Measurements from ENCODE around the gene ENPP1. TPM values are rescaled to one million over a fixed set of nuclear protein-coding genes. Genes with fewer than 3 reads are reported as not detected.

Gene ENPP1
- total RNA-seq, 1 donor from 2014 or later: 7.1 TPM

DNA sequence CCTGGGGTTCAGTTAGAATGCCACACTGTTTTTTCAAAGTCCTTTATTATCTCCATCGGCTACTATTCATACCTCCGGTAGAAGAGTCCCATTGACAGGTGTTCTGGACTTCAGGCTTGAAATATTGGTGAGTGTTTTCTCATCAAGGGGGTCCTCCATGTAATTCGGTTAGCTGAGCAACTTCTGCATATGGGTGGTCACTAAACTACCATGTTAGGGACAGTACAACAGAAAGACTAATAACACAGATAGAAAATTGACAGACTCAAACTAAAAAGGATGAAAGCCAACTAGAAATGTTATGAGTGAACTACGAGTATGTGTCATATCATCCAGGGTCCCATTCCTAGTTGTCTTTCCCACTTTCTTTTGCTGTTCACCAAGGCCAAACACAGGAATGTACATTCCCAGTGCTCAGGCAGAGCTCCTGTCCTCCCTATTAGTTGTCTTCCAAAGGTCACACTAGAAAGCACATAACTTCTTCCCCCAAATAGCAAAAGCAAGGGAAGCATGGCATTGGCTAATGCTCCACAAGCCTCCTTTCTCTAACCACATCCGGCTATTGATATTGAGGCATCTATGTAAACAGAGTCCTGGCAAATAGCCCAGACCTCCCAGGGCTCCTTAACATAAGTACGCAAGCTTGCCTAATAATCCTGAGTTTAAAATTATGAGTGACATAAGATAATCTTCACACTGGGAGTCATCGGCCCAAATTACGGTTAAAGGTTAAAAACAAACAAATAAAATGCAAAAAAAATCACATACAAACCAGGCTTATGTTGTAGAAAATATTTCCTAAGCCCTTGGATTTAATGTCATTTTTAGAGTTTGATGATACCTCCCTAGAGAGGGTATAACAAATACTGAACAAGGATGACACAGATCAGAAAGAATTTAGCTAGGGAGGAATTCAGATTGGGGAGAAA lies 130.1 kb downstream of the ENPP1 start:
- H4K20me1 ChIP-seq (ENCODE audit: insufficient read depth, low read length): no peaks in the 10 kb centered on the region
- Mint-ChIP-seq H3K27ac (ENCODE audit: unreplicated experiment) (peak overlapping the region; percentile 73), H3K4me3 (ENCODE audit: unreplicated experiment) (no peak overlapping the region), H3K4me1 (ENCODE audit: low read depth, unreplicated experiment) (peaks cover 21% of the 10 kb centered on the region), H3K9me3 (ENCODE audit: unreplicated experiment) (no peaks in the 10 kb centered on the region), H3K36me3 (ENCODE audit: low read depth, unreplicated experiment) (no peaks in the 10 kb centered on the region), H3K27me3 (ENCODE audit: low read depth, unreplicated experiment) (no peaks in the 10 kb centered on the region)
- no peaks in the 10 kb centered on the region for H3K27me3 ChIP-seq (ENCODE audit: insufficient read depth, low read length)
- no peaks in the 10 kb centered on the region for H3K9me3 ChIP-seq (ENCODE audit: insufficient read depth, low read depth, low read length)
- no peak overlapping the region for H3K27ac ChIP-seq (ENCODE audit: low read depth, low read length)
- no peaks in the 10 kb centered on the region for H3K79me2 ChIP-seq (ENCODE audit: insufficient read depth, low read length)
- no peak overlapping the region for H3K4me3 ChIP-seq (ENCODE audit: insufficient read depth, low read depth, low read length)
- peaks cover 12% of the 10 kb centered on the region for H3K4me1 ChIP-seq (ENCODE audit: insufficient read depth, low read length)
- peak overlapping the region; percentile 35 for H3K4me2 ChIP-seq (ENCODE audit: low read length)
- TF ChIP-seq, protein P1, sequence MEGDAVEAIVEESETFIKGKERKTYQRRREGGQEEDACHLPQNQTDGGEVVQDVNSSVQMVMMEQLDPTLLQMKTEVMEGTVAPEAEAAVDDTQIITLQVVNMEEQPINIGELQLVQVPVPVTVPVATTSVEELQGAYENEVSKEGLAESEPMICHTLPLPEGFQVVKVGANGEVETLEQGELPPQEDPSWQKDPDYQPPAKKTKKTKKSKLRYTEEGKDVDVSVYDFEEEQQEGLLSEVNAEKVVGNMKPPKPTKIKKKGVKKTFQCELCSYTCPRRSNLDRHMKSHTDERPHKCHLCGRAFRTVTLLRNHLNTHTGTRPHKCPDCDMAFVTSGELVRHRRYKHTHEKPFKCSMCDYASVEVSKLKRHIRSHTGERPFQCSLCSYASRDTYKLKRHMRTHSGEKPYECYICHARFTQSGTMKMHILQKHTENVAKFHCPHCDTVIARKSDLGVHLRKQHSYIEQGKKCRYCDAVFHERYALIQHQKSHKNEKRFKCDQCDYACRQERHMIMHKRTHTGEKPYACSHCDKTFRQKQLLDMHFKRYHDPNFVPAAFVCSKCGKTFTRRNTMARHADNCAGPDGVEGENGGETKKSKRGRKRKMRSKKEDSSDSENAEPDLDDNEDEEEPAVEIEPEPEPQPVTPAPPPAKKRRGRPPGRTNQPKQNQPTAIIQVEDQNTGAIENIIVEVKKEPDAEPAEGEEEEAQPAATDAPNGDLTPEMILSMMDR (IDR thresholded peaks at IDR 0.05; ENCODE audit: insufficient read depth, low read depth, low read length): no peak
- TF ChIP-seq EZH2 (IDR thresholded peaks at IDR 0.05; ENCODE audit: insufficient read depth, low read length): no peak
- DNase-seq (ENCODE audit: low read depth) (peak; percentile 45), FAIRE-seq (peak; percentile 88)
- H3K9ac ChIP-seq (ENCODE audit: low read length): no peak overlapping the region
- H2AFZ ChIP-seq (ENCODE audit: low read depth, low read length): no peak overlapping the region
- no peaks in the 10 kb centered on the region for H3K36me3 ChIP-seq (ENCODE audit: insufficient read depth, low read length)

Small RNAs within 50 kb of the gene (microRNA-seq; reads per million reads assigned to microRNA genes)
- not detected for gene MIR548H5

Other genes starting within 250 kb of the ENPP1 start
- not detected in 2 replicates for gene ARG1, start 234.8 kb upstream of the ENPP1 start, total RNA-seq
- 28.3 and 29.5 TPM in 2 replicates for gene MED23, start 179.8 kb upstream of the ENPP1 start, total RNA-seq
- 0.19 TPM in 1 of 2 replicates, not detected in the other for gene ENPP3, start 170.7 kb upstream of the ENPP1 start, total RNA-seq
- not detected in 2 replicates for gene OR2A4, start 106.6 kb upstream of the ENPP1 start, total RNA-seq
- not detected in 2 replicates for gene CTAGE9, start 97.0 kb upstream of the ENPP1 start, total RNA-seq
- 1,138 and 1,253 TPM in 2 replicates for gene CCN2, start 143.4 kb downstream of the ENPP1 start, total RNA-seq